ENCODE data around the gene TTC31.
"Not testable (repeated sequence)": the region's sequence is repeated elsewhere in the genome, so short reads cannot be mapped to it uniquely, and the experiment has no call there.

Gene TTC31

GRCh38 chr2:74482801-74483674 is at the start of gene TTC31, which contains the start of gene CCDC142:
Gene TTC31, plus strand, starts transcription at chr2:74483081. Its CDS starts 15 bp downstream, at chr2:74483096.
Gene CCDC142, minus strand, starts transcription at chr2:74482998. Its CDS starts 161 bp downstream, at chr2:74482837.
- DNase-seq = peak; percentile 94

- DNase-seq = no peak
Measured at GRCh38 chr2:74436111-74436805, 46.6 kb upstream of the TTC31 start.

- DNase-seq = no peak
Measured at GRCh38 chr2:74436848-74437695, 45.8 kb upstream of the TTC31 start.

GRCh38 chr2:74438248-74438647 is 44.6 kb upstream of the TTC31 start:
- DNase-seq = no peak

GRCh38 chr2:74439373-74439772 is 43.5 kb upstream of the TTC31 start:
- no peak for DNase-seq

GRCh38 chr2:74439803-74440377 is 43.0 kb upstream of the TTC31 start:
- no peak for DNase-seq

GRCh38 chr2:74440378-74441169 is 42.3 kb upstream of the TTC31 start:
- peak; percentile 29 for DNase-seq

GRCh38 chr2:74441170-74441689 is 41.7 kb upstream of the TTC31 start:
- DNase-seq = no peak

GRCh38 chr2:74441690-74442482 is 41.0 kb upstream of the TTC31 start, which contains the start of gene RTKN:
Gene RTKN, minus strand, starts transcription at chr2:74441937. Its CDS starts 121 bp downstream, at chr2:74441816.
- no peak for DNase-seq

GRCh38 chr2:74442483-74443297 is 40.2 kb upstream of the TTC31 start:
- not testable (repeated sequence) for DNase-seq

- DNase-seq = no peak
Measured at GRCh38 chr2:74444498-74445318, 38.2 kb upstream of the TTC31 start.

- DNase-seq = no peak
Measured at GRCh38 chr2:74447230-74447999, 35.5 kb upstream of the TTC31 start.

- no peak for DNase-seq
Measured at GRCh38 chr2:74448771-74449170, 34.1 kb upstream of the TTC31 start.

GRCh38 chr2:74450570-74451190 is 32.2 kb upstream of the TTC31 start:
- no peak for DNase-seq

- DNase-seq = peak; percentile 94
Measured at GRCh38 chr2:74454654-74455511, 28.0 kb upstream of the TTC31 start, which contains the start of gene INO80B. Gene INO80B, plus strand, starts transcription at chr2:74455087. Its CDS starts 30 bp downstream, at chr2:74455117.

GRCh38 chr2:74457129-74457548 is 25.7 kb upstream of the TTC31 start:
- no peak for DNase-seq
